ENCODE measurements around the gene PGAP3. TPM values are rescaled to one million over a fixed set of nuclear protein-coding genes. Genes with fewer than 3 reads are reported as not detected.

PGAP3 gene
- total RNA-seq, 1 experiment from 2014 or later = 29.0 TPM

DNA sequence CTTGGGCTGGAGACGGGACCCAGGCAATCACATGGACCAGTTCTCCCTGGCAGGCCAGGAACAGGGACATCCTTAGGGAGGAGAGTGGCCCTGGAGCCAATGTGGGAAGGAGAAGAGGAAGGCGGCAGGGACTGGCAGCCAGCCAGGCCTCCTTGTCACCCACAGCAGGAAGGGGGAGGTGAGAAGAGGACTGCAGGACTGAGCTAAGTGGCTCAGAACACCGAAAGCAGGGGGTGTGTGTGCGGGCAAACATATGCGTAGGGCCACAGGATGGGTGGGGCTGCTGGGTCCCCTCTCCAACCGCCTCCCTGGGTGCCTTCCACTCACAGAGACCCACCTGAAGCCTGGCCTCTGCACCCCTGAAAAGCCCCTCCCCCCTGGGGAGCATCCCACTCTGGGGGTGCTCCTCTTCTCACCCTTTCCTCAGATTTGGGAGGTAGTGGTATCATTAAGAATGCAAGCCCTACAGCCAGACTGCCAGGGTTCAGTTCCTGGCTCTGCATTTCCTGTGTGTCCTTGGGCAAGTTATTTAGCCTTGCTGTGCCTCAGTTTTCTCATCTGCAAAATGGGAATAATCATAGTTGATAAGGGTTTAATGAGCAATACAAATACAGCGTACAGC is 11.5 kb downstream of the PGAP3 start:
- Mint-ChIP-seq H3K9me3 (no peaks in the 10 kb centered on the region), H3K27ac (peak overlapping the region in 1 of 3 experiments; percentile 90; a peak in 4 of 7 replicates), H3K4me1 (peaks cover 31 to 34% of the 10 kb centered on the region in 2 experiments), H3K36me3 (ENCODE audit: insufficient read depth in 1 of 3, low read depth in 3 of 3) (peaks cover 3 to 13% (median 8%) of the 10 kb centered on the region in 3 experiments; a peak in 6 of 7 replicates), H3K27me3 (ENCODE audit: low read depth) (peaks cover 9% of the 10 kb centered on the region), H3K4me3 (no peak overlapping the region)
- H2BK5ac ChIP-seq (ENCODE audit: insufficient read length, low read length) = no peak overlapping the region
- H3K56ac ChIP-seq (ENCODE audit: insufficient read length, low read depth, low read length) = no peak overlapping the region
- H3K9ac ChIP-seq (ENCODE audit: extremely low read depth, insufficient read length, low read length) = no peak overlapping the region
- no peaks in the 10 kb centered on the region for H3K23me2 ChIP-seq (ENCODE audit: insufficient read length, low read depth, low read length, poor library complexity, severe bottlenecking)
- H3K18ac ChIP-seq (ENCODE audit: insufficient read length, low read depth, low read length) = no peak overlapping the region
- no peaks in the 10 kb centered on the region for H3K79me2 ChIP-seq (ENCODE audit: insufficient read depth, low read length)
- H3K27ac ChIP-seq (ENCODE audit: insufficient read length, low read depth, low read length) = no peak overlapping the region
- no peak overlapping the region for H4K91ac ChIP-seq (ENCODE audit: insufficient read length, low read depth, low read length)
- no peak overlapping the region for H3K4ac ChIP-seq (ENCODE audit: low read depth, low read length)
- H3K79me1 ChIP-seq (ENCODE audit: insufficient read depth, low read depth, low read length, poor library complexity, severe bottlenecking) = no peaks in the 10 kb centered on the region
- no peak overlapping the region for H4K5ac ChIP-seq (ENCODE audit: insufficient read length, low read depth, low read length)
- H2BK120ac ChIP-seq (ENCODE audit: low read depth, low read length, poor library complexity, severe bottlenecking) = no peak overlapping the region
- no peak overlapping the region for H4K8ac ChIP-seq (replicated peaks; ENCODE audit: insufficient read length, low read depth, low read length)
- H3K9me3 ChIP-seq (ENCODE audit: control insufficient read depth, low read depth, low read length) = no peaks in the 10 kb centered on the region
- H4K20me1 ChIP-seq (ENCODE audit: control insufficient read depth, insufficient read depth, insufficient read length) = no peaks in the 10 kb centered on the region
- no peak overlapping the region for H3K4me2 ChIP-seq (ENCODE audit: insufficient read depth, insufficient read length, low read length)
- no peaks in the 10 kb centered on the region for H3K27me3 ChIP-seq (ENCODE audit: insufficient read depth, low read length)
- TF ChIP-seq, protein P1, sequence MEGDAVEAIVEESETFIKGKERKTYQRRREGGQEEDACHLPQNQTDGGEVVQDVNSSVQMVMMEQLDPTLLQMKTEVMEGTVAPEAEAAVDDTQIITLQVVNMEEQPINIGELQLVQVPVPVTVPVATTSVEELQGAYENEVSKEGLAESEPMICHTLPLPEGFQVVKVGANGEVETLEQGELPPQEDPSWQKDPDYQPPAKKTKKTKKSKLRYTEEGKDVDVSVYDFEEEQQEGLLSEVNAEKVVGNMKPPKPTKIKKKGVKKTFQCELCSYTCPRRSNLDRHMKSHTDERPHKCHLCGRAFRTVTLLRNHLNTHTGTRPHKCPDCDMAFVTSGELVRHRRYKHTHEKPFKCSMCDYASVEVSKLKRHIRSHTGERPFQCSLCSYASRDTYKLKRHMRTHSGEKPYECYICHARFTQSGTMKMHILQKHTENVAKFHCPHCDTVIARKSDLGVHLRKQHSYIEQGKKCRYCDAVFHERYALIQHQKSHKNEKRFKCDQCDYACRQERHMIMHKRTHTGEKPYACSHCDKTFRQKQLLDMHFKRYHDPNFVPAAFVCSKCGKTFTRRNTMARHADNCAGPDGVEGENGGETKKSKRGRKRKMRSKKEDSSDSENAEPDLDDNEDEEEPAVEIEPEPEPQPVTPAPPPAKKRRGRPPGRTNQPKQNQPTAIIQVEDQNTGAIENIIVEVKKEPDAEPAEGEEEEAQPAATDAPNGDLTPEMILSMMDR (conservative IDR thresholded peaks at IDR 0.05) = no peak
- no peak overlapping the region for H2BK15ac ChIP-seq (ENCODE audit: low read depth, low read length)
- no peak overlapping the region for H3T11ph ChIP-seq (ENCODE audit: low read length)
- H2BK20ac ChIP-seq (ENCODE audit: low read depth, low read length, poor library complexity, severe bottlenecking) = no peak overlapping the region
- H3K23ac ChIP-seq (ENCODE audit: insufficient read length, low read depth, low read length) = no peak overlapping the region
- no peak for DNase-seq
- H3K14ac ChIP-seq (ENCODE audit: insufficient read depth, low read length) = no peak overlapping the region
- H2BK12ac ChIP-seq (ENCODE audit: insufficient read length, low read depth, low read length) = no peak overlapping the region
- no CpG with 5 or more reads among the region's 7 CpGs for WGBS (ENCODE audit: extremely low coverage, insufficient read length, low lambda C conversion rate)
- H2AFZ ChIP-seq (ENCODE audit: low read length) = no peak overlapping the region
- H3K4me1 ChIP-seq (ENCODE audit: insufficient read depth, low read length) = no peaks in the 10 kb centered on the region
- H2AK5ac ChIP-seq (ENCODE audit: insufficient read length, low read length) = no peak overlapping the region
